PC-3 (cell line): Measurements from ENCODE around the gene DMD.

Experiments
- CTCF ChIP-seq: fragments of 300-600 bp; sonication (generic); conservative IDR thresholded peaks from 2 replicates; pipeline ENCODE4 v1.5.1; 2017; ENCODE audit warnings: antibody characterized with exemption, low read depth, mild to moderate bottlenecking, low read length
- EZH2 ChIP-seq: fragments of 300-600 bp; sonication (generic); IDR thresholded peaks from one replicate; pipeline ENCODE4 v1.6.1; 2017; ENCODE audit warnings: antibody characterized with exemption, mild to moderate bottlenecking, low read length; ENCODE audit not compliant: unreplicated experiment
- EZH2phosphoT487 ChIP-seq: fragments of 300-600 bp; sonication (generic); IDR thresholded peaks from 2 replicates; pipeline ENCODE4 v1.6.1; 2018; ENCODE audit warnings: mild to moderate bottlenecking, antibody characterized with exemption, low read length, borderline replicate concordance

GRCh38 chrX:32896088-32896487 is 315.3 kb downstream of the DMD start:
- TF ChIP-seq CTCF (no peak), EZH2 (no peak), EZH2phosphoT487 (no peak)
